HG03095 (cell line): ENCODE measurements around the gene FAM53B.
"Not testable (repeated sequence)": the region's sequence is repeated elsewhere in the genome, so short reads cannot be mapped to it uniquely, and the experiment has no call there.

ENCODE experiments used
- ATAC-seq: cut with Tn5 transposase; IDR thresholded peaks from one replicate; pipeline ENCODE4 v1.9.1; 2021; ENCODE audit warnings: moderate library complexity; ENCODE audit not compliant: unreplicated experiment

FAM53B gene

DNA sequence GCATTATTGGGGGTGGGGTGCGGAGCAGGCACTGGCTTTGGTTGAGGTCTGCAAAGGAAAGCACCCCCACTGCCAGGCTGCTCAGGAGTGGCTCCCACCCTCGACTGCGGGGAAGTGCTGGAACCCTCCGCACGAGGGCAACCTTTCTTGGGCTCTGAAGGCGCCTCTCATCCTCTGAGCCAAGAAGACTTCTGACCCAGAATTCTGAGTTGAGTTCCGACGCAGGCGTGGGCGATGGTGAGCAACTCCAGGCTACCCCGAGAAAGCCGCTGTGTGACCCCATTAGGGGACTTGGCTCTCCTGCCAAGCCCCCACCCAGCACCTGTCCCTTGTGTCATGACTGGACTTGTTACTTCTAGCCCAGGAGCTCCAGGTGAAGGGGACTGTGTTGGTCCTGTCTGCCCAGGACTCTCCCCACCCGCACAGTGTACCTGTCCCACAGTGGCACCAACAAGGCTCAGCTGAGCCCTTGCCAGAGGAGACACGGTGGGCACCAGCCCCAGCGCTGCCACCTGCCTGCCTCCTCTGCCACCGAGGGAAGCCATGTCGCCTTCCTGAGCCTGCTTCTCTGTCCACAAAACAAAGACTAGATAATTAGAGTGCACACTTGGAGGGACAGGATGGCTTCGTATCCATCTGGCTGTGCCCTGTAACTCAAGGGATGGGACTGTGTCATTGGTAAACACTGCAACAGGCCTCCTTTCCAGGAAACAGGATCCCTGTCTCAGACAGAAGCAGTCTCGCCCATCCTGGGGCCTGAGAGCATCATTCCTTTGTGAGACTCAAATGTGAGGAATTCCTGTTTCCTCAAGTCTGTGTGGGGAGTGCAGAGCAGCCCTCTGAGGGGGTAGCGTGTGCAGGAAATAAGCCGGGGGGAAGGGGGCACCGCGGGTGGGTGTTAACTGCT is 153.7 kb downstream of the FAM53B start:
- no peak for ATAC-seq

DNA sequence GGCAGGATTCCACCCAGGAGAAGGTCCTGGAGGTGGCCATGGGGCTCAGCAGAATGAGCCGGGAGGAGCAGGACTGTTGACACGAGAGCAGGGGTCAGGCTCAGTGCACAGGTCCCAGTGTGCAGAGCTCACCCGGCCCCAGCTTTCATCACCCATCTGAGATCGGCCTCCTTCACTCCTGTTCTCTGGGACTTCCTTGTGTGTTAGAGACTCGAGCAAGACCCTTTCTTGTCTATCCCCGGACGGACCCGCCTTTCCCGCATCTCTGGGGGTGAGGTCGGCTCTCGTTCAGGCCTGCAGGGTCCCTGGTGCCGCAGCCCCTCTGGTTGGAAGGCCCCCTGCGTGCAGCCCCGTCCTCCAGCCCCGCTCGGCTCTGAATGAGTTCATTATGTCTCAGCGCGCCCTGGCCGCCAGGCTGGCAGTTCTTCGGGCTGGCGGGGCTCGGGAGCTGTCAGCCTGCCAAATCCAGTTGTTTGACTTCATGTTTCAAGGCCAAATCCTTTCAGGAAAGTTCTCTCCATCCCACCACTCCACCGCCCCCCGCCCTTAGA is 154.6 kb downstream of the FAM53B start:
- ATAC-seq = no peak

DNA sequence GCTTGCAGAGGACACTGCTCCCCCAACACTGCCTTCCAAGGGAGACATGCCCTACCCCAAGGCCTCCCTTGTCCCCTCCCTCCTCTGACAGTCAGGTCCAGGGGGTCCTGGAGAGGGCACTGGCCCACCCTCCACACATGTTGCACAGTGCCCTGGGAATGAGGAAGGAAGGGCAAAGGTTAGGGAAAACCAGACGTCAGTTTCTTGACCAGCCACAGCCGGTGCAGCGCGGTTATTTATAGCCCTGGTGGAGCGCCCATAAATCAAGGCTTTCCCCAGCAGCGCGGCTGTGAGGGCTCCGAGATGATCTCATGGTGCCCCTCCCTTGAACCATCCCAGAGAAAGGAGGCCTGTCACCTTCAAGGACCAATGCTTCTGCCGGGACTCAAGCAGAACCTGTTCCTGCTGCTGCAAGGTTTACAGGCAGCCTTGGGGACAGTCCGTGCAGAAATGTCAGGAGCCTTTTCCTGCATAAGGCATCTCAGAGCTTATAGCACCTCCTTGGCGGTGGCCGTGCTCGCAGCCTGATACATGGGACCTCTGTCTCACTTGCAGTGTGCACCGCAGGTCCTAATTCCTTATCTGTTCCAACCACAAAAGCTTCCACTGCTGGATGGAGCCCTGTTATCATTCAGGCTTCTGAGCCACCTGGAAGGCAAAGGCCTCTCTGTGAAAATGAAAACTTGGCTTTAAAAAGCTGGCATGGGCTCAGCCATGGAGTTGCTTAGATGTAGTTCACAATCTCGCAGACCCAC is 155.3 kb downstream of the FAM53B start:
- no peak for ATAC-seq

DNA sequence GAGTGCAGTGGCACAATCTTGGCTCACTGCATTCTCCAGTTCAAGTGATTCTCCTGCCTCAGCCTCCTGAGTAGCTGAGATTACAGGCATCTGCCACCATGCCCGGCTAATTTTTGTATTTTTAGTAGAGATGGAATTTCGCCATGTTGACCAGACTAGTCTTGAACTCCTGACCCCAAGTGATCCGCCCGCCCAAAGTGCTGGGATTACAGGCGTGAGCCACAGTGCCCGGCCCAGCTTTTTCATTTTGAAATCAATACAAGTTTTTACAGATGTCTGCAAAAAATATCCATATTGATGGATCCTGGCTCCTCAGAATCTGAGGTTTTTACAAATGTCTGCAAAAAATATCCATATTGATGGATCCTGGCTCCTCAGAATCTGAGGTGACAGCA is 155.8 kb downstream of the FAM53B start:
- not testable (repeated sequence) for ATAC-seq

DNA sequence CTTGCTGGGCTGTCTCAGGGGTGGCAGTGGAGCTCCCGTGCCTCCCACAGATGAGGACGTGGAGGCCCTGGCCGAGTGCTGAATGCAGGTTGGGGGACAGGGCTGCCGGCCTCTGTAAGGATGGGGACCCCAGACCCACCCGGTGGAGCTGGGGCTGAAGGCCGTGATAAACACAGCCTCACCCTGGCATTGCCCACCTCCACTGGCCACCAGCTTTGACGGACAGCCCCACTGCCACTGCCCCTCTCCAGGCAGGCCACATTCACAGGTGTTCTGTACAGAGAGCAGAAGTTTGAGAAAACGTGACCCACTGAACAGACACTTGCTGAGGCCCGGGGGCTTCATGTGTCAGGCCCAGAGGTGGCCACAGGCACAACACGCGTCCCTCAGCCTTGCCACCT is 156.4 kb downstream of the FAM53B start:
- ATAC-seq = no peak

DNA sequence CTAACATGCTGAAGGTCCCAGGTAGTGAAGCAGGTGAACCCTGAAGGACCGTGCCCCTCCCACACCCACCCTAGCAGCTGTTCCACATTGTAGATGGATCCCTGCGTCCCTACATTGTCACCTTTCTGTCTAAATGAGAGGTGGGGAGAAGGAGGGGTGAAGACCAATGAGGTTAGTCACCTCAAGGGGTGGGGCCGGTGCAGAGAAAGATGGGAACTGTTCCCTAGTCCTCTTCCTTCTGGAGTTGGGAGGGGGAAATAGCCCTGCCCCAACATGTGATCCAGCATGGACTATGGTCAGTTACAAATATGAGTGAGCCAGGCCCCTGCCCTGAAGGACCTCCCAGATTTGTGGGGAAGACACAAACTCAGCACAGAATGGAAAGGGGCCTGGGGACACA is 158.0 kb downstream of the FAM53B start:
- no peak for ATAC-seq

DNA sequence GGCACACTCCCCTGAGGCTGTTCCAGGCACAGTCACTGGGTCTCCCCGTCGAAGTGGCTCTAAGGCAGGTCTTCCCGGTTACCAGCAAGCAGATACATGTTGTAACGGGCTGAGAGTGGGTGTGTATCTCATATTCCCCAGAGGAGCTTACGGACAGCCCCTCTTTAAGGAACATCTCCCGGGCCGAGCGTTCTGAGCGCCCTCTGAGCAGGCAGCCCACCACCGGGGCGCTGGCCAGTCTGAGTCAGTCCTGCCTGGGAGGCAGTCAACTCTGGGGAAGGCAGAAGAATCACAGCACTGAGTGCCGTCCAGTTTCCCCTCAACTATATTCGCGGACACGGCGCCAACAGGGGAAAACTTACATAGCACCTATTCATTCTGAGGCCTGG is 165.2 kb downstream of the FAM53B start:
- no peak for ATAC-seq

DNA sequence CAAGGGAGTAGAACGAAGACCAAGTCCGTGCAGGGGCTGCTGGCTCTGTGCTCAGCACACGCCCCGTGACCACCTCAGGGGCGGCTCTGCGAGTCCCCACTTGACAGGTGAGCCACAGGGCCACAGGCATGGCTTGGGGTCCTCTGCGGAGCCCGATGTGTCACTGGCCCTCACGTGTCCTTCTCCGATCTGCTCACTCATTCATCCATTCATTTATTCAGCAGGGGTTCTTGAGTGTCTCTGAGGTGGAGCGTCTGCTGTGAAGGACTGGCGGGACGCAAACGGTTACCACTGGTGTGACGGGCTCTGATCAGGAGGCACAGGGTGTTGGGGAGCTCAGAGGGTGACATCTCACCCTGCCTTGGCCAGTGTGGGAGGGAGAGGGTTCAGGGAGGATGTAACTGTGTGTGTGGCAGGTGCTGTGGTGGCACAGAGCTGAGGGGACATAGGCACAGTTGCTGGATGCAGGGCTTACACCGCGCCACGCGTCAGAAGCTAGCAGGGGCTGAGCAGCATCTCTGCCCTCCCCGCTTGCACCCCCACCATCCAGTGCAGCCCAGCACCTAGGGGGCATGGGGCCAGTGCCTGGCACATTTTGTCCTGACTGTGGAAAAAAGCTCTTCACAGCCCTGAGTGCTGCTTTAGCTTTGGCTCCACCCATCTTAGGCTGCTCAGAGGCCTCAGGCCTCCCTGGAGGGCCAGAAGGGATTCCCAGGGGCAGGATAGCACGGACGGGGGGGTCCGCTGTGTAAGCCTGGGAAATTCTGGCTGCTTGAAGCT is 165.8 kb downstream of the FAM53B start:
- ATAC-seq = no peak

DNA sequence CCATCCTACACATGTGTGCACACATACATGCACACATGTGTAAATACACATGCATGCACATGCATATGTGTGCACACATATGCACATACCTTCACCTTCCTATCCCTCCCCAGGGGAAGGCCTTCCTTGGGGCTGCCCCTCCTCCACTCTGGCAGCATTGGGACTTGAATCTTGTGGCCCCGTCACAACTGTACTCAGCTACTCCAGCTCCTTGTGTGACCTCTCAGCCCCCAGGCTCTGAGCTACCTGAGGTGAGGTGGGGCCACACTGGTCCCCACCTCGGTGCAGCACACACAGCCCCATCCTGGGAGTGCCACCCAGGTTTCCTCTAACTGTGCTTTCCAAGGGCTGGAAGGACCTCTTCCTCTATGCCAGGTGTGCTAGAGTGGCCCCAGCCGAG is 166.5 kb downstream of the FAM53B start:
- ATAC-seq = no peak

DNA sequence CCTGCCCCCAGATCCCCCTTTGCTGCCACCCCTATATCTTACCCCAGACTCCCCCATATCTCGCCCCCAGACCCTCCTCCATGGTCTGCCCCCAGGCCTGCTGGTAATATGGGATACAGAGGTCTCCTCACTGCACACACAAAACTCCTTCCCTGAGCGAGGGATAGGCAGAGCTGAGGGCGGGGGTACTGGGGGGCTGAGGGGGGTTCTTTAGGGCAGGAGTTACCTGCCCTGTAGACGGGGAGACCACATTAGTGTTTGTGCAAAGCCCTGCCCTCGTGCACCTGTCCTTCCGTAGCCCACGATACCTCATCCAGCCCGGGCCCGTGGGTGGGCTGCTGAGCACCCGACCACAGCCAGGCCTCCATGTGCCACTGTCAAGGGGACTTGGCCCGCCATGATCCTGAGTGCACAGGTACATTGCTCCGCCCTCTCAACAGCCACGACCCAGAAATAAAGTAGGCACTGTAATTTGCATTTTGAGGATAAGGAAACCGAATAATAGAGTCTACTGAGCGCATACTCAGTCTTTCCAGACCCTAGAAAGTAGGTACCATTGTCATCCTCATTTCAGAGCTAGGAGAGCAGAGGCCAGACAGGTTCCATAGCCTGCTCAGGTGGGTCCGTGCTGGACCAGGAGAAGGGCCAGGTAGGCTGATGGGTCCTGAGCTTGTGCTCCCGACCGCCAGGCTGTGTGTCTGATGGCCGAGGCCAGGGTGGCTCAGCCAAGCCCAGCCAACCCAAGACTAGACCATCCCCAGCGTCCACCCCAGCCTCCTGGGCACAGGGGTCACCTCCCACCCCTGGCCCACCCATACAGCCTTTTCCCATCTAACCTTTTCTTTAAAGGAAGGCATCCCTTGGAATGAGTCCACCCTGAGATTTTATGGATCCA is 167.4 kb downstream of the FAM53B start:
- no peak for ATAC-seq

DNA sequence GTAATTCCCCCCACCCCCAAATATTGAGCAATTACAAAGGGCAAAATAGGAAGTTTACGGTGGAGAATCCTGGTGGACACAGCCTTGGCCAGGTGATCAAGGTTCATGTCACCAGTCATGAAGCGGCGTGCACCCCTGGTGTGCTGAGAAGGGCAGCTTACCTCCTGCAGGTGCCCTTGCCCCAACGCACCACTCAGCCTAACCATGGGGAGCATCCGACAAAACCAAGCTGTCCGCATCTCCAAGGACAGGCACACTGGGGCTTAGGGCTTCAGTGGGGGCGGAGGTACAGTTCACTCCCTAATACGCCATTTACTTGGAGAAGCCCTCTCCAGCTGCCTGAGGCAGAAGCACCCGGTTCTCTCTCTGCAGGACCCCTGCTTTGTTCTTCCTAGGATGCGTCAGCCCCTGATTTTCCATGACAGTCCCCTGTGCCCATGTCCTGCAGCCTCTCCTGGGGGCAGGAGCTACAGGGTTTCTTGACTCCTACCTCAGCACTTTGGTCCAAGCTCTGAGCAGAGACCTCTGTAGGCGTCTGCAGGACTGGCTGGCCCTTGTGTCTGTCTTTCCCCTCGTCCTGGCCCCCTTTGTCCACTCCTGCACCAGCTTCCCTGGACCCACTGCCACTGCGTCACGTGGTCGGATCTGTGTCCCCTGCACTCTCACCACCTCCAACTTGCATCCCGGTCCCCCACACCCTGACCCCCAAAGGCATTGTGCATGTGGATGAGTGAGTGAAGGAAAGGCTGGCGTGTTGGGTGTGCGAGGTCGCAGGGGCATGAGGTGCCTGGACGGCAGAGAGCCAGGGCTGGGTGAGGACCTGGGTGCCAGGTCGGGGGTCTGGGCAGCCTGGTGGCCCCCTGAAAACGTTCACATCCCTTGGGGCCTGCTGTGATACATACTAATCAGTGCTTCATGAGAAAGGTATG is 168.8 kb downstream of the FAM53B start:
- ATAC-seq = no peak

DNA sequence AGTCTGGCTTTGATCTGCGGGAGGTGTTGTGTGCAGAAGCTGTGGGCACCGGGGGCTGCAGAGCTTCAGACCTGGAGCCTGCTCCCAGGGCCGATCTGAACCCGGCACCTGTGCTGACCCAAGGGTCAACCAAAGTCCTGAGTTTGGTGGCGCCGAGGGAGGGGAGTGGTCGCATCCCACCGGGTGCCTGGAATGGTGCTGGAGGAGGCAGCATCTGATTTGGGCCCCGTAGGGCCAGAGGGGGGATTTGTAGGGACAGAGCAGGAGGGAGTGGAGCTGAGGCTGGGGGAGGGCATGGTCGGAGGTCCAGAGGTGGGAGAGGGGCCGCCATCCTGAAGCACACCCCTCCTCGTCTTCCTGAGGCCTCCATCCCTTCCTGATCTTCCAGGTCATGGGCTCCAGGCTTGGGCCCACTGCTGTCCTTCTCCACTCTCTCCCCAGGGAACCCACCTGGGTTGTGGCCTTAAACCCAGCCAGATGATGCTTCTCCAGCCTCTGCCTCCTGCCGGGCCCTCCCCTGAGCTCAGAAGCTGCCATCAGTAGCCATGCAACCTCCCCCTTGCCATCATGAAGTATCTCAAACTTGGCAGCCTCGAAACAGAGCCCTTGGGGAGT is 169.6 kb downstream of the FAM53B start:
- no peak for ATAC-seq

DNA sequence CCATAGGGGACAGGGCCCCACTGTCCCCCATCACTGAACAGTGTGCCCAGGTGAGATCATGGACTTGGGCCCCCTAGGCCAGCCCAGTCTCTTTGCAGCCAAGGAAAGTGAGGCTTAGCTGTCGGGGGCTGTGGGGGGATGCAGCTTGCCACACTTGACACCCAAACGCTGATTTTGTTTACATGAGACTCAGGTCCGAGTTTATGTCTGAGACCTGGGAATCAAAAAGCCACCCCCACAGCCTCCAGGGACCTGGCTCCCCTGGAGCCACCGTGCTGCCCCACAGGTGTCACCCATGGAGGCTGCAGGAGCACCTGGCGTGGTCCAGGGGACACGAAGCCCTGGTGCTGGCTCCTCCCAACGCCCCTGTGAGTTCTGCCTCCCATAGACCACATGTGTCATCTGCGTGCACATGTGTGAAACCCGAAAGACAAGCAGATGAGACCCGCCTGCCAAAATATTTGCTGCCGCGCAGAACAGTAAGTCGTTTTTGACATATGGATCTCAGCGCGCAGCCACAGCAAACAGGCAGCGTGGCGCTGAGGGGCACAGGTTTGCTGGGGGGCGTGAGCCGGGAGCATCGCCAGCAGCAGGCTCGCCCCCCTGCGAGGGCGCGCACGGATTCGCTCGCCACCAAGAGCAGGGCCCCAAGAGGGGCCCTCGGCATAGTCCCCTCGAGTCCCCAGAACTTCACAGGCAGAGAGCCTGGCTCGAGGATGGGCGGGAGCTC is 170.3 kb downstream of the FAM53B start:
- ATAC-seq = no peak

DNA sequence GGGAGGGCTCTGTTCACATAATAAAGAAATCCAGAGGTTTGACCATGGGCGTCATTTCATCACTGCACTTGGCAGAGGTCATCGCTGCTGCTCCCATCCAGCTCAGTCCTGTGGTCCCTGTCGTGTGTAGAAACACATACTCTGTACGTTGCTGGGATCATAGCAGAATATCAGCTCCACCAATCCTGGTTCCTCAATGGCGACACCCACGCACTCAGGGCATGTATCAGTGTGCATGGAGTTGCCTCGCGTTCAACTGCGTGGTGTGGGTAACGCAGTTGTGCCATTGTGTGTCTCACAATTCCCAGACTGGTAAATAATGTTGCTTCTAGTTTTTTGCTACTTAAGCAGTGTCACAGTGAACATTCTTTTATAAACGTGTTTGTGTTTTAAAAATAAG is 171.4 kb downstream of the FAM53B start:
- no peak for ATAC-seq

DNA sequence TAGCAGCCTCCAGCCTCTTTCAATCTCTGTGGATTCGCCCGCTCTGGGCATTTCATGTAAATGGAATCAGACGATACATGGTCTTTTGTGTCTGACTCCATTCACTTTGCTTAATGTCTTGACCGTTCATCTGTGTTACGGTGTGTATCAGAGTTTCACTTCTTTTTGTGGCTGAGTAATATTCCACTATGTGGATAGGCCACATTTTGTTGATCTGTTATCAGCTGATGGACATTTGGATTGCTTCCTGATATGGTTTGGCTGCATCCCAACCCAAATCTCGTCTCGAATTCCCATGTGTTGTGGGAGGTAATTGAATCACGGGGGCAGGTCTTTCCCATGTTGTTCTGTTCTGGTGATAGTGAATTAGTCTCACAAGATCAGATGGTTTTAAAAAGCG is 173.5 kb downstream of the FAM53B start:
- no peak for ATAC-seq

DNA sequence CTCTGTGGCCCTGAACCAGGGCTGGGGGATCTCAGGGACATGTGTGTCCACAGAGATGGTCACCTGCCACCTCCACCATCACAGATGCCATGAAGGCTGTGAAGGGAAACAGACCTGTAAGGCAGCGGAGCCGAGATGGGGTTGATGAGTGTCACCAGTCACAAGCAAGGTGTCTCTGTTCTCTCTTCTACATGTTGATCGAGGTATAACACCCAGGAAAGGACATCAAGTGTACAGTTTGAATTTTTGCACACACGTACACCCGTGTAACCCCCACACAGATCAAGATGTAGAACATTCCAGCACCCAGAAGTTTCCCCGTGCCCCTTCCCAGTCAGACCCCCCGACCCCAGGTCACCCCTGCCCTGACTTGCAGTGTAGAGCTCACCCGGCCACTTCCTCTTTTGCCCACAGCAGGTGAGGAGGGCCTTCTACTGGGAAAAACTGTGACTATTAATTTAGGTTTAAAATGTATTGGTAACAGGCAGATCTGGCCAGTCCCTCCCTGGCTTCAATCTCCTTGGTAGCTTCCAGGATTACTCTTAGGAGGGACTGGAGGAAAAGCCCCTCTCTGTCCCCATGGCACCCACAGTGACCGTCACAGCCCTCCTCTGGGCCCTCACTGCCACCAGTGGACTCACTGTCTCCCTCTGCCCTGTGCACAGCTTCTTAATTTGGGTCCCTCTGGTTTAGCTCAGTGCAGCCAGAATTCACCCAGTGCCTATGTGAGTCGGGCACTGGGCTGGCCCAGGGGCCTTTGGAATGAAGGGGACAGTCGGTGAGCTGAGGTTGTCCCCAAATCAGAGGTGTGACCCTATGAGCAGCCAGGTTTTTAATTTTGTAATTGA is 174.3 kb downstream of the FAM53B start:
- no peak for ATAC-seq
